Activated CD4-positive, CD25-positive, alpha-beta regulatory T cell (primary cell): Measurements from ENCODE around the gene BACH2.
"Not testable (repeated sequence)": the region's sequence is repeated elsewhere in the genome, so short reads cannot be mapped to it uniquely, and the experiment has no call there.

ENCODE experiments used
- DNase-seq, 4 experiments: peaks; one replicate each; lab custom pipeline; 2025; lab: John Stamatoyannopoulos, UW

Gene BACH2

GRCh38 chr6:90183587-90184333 is 112.9 kb downstream of the BACH2 start:
- DNase-seq = no peak

- DNase-seq = no peak
Observed at GRCh38 chr6:90180526-90180925, 116.1 kb downstream of the BACH2 start.

GRCh38 chr6:90179190-90180169 is 117.2 kb downstream of the BACH2 start:
- DNase-seq = no peak

GRCh38 chr6:90178384-90178855 is 118.2 kb downstream of the BACH2 start:
- DNase-seq = no peak

- no peak for DNase-seq
Observed at GRCh38 chr6:90177544-90178383, 118.9 kb downstream of the BACH2 start.

- peak in 1 of 4 experiments; percentile 6 for DNase-seq
Observed at GRCh38 chr6:90175627-90176538, 120.8 kb downstream of the BACH2 start.

GRCh38 chr6:90173262-90173925 is 123.2 kb downstream of the BACH2 start:
- DNase-seq = no peak

GRCh38 chr6:90170601-90171000 is 126.0 kb downstream of the BACH2 start:
- DNase-seq = no peak

GRCh38 chr6:90169374-90169773 is 127.3 kb downstream of the BACH2 start:
- DNase-seq = no peak

GRCh38 chr6:90168693-90169131 is 127.9 kb downstream of the BACH2 start:
- no peak for DNase-seq

- DNase-seq = no peak
Observed at GRCh38 chr6:90167514-90168379, 128.9 kb downstream of the BACH2 start.

- DNase-seq = not testable (repeated sequence)
Observed at GRCh38 chr6:90166155-90166924, 130.3 kb downstream of the BACH2 start.

- DNase-seq = no peak
Observed at GRCh38 chr6:90162648-90163387, 133.8 kb downstream of the BACH2 start.

GRCh38 chr6:90160013-90160412 is 136.6 kb downstream of the BACH2 start:
- no peak for DNase-seq

GRCh38 chr6:90159452-90159851 is 137.2 kb downstream of the BACH2 start:
- no peak for DNase-seq

GRCh38 chr6:90158936-90159335 is 137.7 kb downstream of the BACH2 start:
- no peak for DNase-seq

- DNase-seq = no peak
Observed at GRCh38 chr6:90157441-90157840, 139.2 kb downstream of the BACH2 start.

GRCh38 chr6:90156861-90157260 is 139.8 kb downstream of the BACH2 start:
- DNase-seq = peak in 2 of 4 experiments; percentile 3 to 12
